Activated CD8-positive, alpha-beta T cell treated with anti-CD3 and anti-CD28 coated beads, Interleukin-2, amount 10 ng/mL, durations not matched to agents 7 days and 5 days (primary cell): ENCODE results near the gene POLH. TPM values are rescaled to one million over a fixed set of nuclear protein-coding genes. Genes with fewer than 3 reads are reported as not detected.
"Not testable (repeated sequence)": the region's sequence is repeated elsewhere in the genome, so short reads cannot be mapped to it uniquely, and the experiment has no call there.

Source experiments
- ATAC-seq: fragments of 150-1000 bp; cut with Tn5 transposase; one replicate; pipeline ENCODE4 v1.10.0; 2021; ENCODE audit warnings: moderate library complexity
- CTCF ChIA-PET: fragments of 350-600 bp; sonication (Branson Sonifier 250); formaldehyde crosslinking; loops from one replicate; lab custom pipeline; 2021; ENCODE audit warnings: antibody characterized with exemption; lab: Charles Lee
- POLR2A ChIA-PET: fragments of 350-600 bp; sonication (Branson Sonifier 250); formaldehyde crosslinking; loops from one replicate; lab custom pipeline; 2021; ENCODE audit warnings: antibody characterized with exemption; lab: Charles Lee
- DNase-seq: peaks from one replicate; pipeline ENCODE4 v3.0.0-alpha.2; 2020
- H3K27ac Mint-ChIP-seq: one replicate; pipeline ENCODE4 v1.8.0; 2021; ENCODE audit warnings: mild to moderate bottlenecking, mixed read lengths
- H3K27me3 Mint-ChIP-seq: one replicate; pipeline ENCODE4 v1.8.0; 2021; ENCODE audit warnings: low read depth, mixed read lengths
- H3K36me3 Mint-ChIP-seq: one replicate; pipeline ENCODE4 v1.8.0; 2021; ENCODE audit warnings: low read depth, mixed read lengths
- H3K4me1 Mint-ChIP-seq: one replicate; pipeline ENCODE4 v1.8.0; 2021; ENCODE audit warnings: low read depth, mixed read lengths
- H3K4me3 Mint-ChIP-seq: one replicate; pipeline ENCODE4 v1.8.0; 2021; ENCODE audit warnings: mild to moderate bottlenecking, mixed read lengths
- H3K9me3 Mint-ChIP-seq: one replicate; pipeline ENCODE4 v1.8.0; 2022; ENCODE audit warnings: mixed read lengths; ENCODE audit not compliant: insufficient read depth
- total RNA-seq, 2 experiments: library from RNA; stranded (reverse); gene quantifications; one replicate each; pipeline ENCODE4 v1.2.3, GENCODE V29; 2021

Gene POLH
- total RNA-seq, 2 experiments from 2014 or later, result 73.1 to 75.2 TPM

GRCh38 chr6:43623880-43624785 lies 48.1 kb downstream of the POLH start:
- ChIA-PET CTCF (interaction anchor here (0.9 kb wide), 1 partner anchor 473 kb away, joined by 3 read pairs; no protein-coding TSS in a partner anchor), POLR2A (interaction anchor here (2.2 kb wide), 1 partner anchor 11 kb away, joined by 7 read pairs; no protein-coding TSS in a partner anchor)
- Mint-ChIP-seq H3K36me3 (peaks cover 76% of the 10 kb centered on the region), H3K27ac (peak overlapping the region; percentile 29), H3K9me3 (no peaks in the 10 kb centered on the region), H3K27me3 (no peaks in the 10 kb centered on the region), H3K4me3 (no peak overlapping the region), H3K4me1 (peaks cover 29% of the 10 kb centered on the region)
- ATAC-seq (no peak), DNase-seq (no peak)

GRCh38 chr6:43624786-43625288 lies 48.9 kb downstream of the POLH start:
- DNase-seq, result no peak
- ATAC-seq, result no peak
- H3K36me3 Mint-ChIP-seq, result peaks cover 70% of the 10 kb centered on the region
- ChIA-PET CTCF (no interaction called here), POLR2A (interaction anchor here (2.2 kb wide), 1 partner anchor 11 kb away, joined by 7 read pairs; no protein-coding TSS in a partner anchor)
- peaks cover 29% of the 10 kb centered on the region for H3K4me1 Mint-ChIP-seq
- no peak overlapping the region for H3K27ac Mint-ChIP-seq
- no peaks in the 10 kb centered on the region for H3K27me3 Mint-ChIP-seq
- H3K4me3 Mint-ChIP-seq, result no peak overlapping the region
- H3K9me3 Mint-ChIP-seq, result no peaks in the 10 kb centered on the region

GRCh38 chr6:43625393-43625992 lies 49.5 kb downstream of the POLH start:
- ChIA-PET CTCF (no interaction called here), POLR2A (no interaction called here)
- Mint-ChIP-seq H3K4me3 (no peak overlapping the region), H3K36me3 (peaks cover 71% of the 10 kb centered on the region), H3K4me1 (peaks cover 36% of the 10 kb centered on the region), H3K27ac (no peak overlapping the region), H3K27me3 (no peaks in the 10 kb centered on the region), H3K9me3 (no peaks in the 10 kb centered on the region)
- DNase-seq (no peak), ATAC-seq (no peak)

GRCh38 chr6:43627008-43627825 lies 51.2 kb downstream of the POLH start:
- CTCF ChIA-PET, result no interaction called here
- H3K36me3 Mint-ChIP-seq, result peaks cover 58% of the 10 kb centered on the region
- H3K27ac Mint-ChIP-seq, result peak overlapping the region; percentile 80
- H3K27me3 Mint-ChIP-seq, result no peaks in the 10 kb centered on the region
- H3K4me3 Mint-ChIP-seq, result peak overlapping the region; percentile 99
- peaks cover 42% of the 10 kb centered on the region for H3K4me1 Mint-ChIP-seq
- ATAC-seq, result no peak
- peak; percentile 29 for DNase-seq
- POLR2A ChIA-PET, result interaction anchor here (1.2 to 1.6 kb wide), 3 partner anchors 8 to 12 kb away, joined by 4 read pairs; partner anchors contain the start of gene MAD2L1BP
- no peaks in the 10 kb centered on the region for H3K9me3 Mint-ChIP-seq

GRCh38 chr6:43628393-43629103 lies 52.6 kb downstream of the POLH start:
- Mint-ChIP-seq H3K4me1 (peaks cover 45% of the 10 kb centered on the region), H3K27ac (peak overlapping the region; percentile 100), H3K36me3 (peaks cover 45% of the 10 kb centered on the region), H3K4me3 (peak overlapping the region; percentile 99), H3K9me3 (no peaks in the 10 kb centered on the region), H3K27me3 (no peaks in the 10 kb centered on the region)
- peak; percentile 76 for DNase-seq
- ChIA-PET POLR2A (interaction anchor here (1.0 to 2.5 kb wide), 17 partner anchors 9 to 649 kb away, joined by 3 to 19 read pairs (median 4); partner anchors contain the start of genes HSP90AB1, PEX6, POLH and POLR1C), CTCF (interaction anchor here (0.9 to 2.0 kb wide), 6 partner anchors 8 to 141 kb away, joined by 3 to 9 read pairs (median 4); partner anchors contain the start of gene VEGFA)
- peak; percentile 28 for ATAC-seq

GRCh38 chr6:43629104-43629504 lies 53.1 kb downstream of the POLH start, which contains the start of gene GTPBP2:
GTPBP2 (minus strand) TSS chr6:43629264; CDS start chr6:43629162, 102 bp downstream.
- Mint-ChIP-seq H3K4me3 (peak within 1 kb of the TSS; percentile 99), H3K27me3 (no peaks in the 10 kb centered on the region), H3K27ac (peak within 1 kb of the TSS; percentile 100), H3K9me3 (no peaks in the 10 kb centered on the region), H3K36me3 (peaks cover 43% of the 10 kb centered on the region), H3K4me1 (peaks cover 48% of the 10 kb centered on the region)
- ChIA-PET CTCF (interaction anchor here (0.7 to 2.0 kb wide), 11 partner anchors 9 to 449 kb away, joined by 3 to 9 read pairs (median 4); partner anchors contain the start of gene VEGFA), POLR2A (interaction anchor here (0.6 to 2.5 kb wide), 29 partner anchors 9 to 700 kb away, joined by 3 to 19 read pairs (median 4); partner anchors contain the start of genes CNPY3, HSP90AB1, LRRC73 and PEX6)
- ATAC-seq, result peak; percentile 86
- peak; percentile 99 for DNase-seq

- ChIA-PET CTCF (interaction anchor here (0.6 to 2.0 kb wide), 13 partner anchors 10 to 1796 kb away, joined by 3 to 9 read pairs (median 4); partner anchors contain the start of gene VEGFA), POLR2A (interaction anchor here (0.6 to 2.5 kb wide), 32 partner anchors 10 to 1985 kb away, joined by 3 to 19 read pairs (median 4); partner anchors contain the start of genes CNPY3, HSP90AB1, LRRC73 and PEX6)
- H3K27ac Mint-ChIP-seq, result peak overlapping the region; percentile 100
These were observed 53.7 kb downstream of the POLH start for GRCh38 chr6:43629505-43630300.

GRCh38 chr6:43630980-43631619 lies 55.1 kb downstream of the POLH start:
- ATAC-seq (no peak), DNase-seq (no peak)
- Mint-ChIP-seq H3K4me3 (peak overlapping the region; percentile 43), H3K4me1 (peaks cover 55% of the 10 kb centered on the region), H3K36me3 (peaks cover 32% of the 10 kb centered on the region), H3K27me3 (no peaks in the 10 kb centered on the region), H3K9me3 (no peaks in the 10 kb centered on the region), H3K27ac (peak overlapping the region; percentile 88)
- CTCF ChIA-PET, result interaction anchor here (1.9 kb wide), 1 partner anchor 36 kb away, joined by 4 read pairs; no protein-coding TSS in a partner anchor
- POLR2A ChIA-PET, result interaction anchor here (2.1 to 2.5 kb wide), 2 partner anchors 9 to 11 kb away, joined by 7 to 19 read pairs; no protein-coding TSS in a partner anchor

More at GRCh38 chr6:43629505-43630300, 53.7 kb downstream of the POLH start:
- DNase-seq (peak; percentile 95), ATAC-seq (peak; percentile 75)
- peaks cover 38% of the 10 kb centered on the region for H3K36me3 Mint-ChIP-seq
- H3K4me3 Mint-ChIP-seq, result peak overlapping the region; percentile 99
- no peaks in the 10 kb centered on the region for H3K9me3 Mint-ChIP-seq
- peaks cover 49% of the 10 kb centered on the region for H3K4me1 Mint-ChIP-seq
- H3K27me3 Mint-ChIP-seq, result no peaks in the 10 kb centered on the region

GRCh38 chr6:43633002-43633401 lies 57.0 kb downstream of the POLH start:
- H3K4me1 Mint-ChIP-seq, result peaks cover 43% of the 10 kb centered on the region
- DNase-seq, H3K27me3 Mint-ChIP-seq, POLR2A ChIA-PET, H3K27ac Mint-ChIP-seq, H3K4me3 Mint-ChIP-seq, CTCF ChIA-PET, H3K9me3 Mint-ChIP-seq, ATAC-seq: not testable (repeated sequence)
- H3K36me3 Mint-ChIP-seq, result peaks cover 31% of the 10 kb centered on the region
